Fibroblast of the aortic adventitia (primary cell): ENCODE data around the gene C14orf93. TPM values are rescaled to one million over a fixed set of nuclear protein-coding genes. Genes with fewer than 3 reads are reported as not detected.

Source experiments
- DNase-seq: peaks from one replicate; pipeline ENCODE4 v3.0.0-alpha.2; 2010; ENCODE audit warnings: low read depth
- H3K4me3 ChIP-seq: 2 replicates; pipeline ENCODE4 v1.5.1; 2011; ENCODE audit warnings: low read depth, mild to moderate bottlenecking, control low read depth, low read length, moderate library complexity
- total RNA-seq: library from RNA; depleted of rRNA; stranded (reverse); fragments of >200 nt; gene quantifications from 2 replicates; pipeline ENCODE4 v1.2.3, GENCODE V29; 2012; ENCODE audit warnings: low replicate concordance
- TF ChIP-seq, protein P1 (sequence below): IDR thresholded peaks from 2 replicates; pipeline ENCODE4 v1.5.1; 2011; ENCODE audit warnings: mild to moderate bottlenecking, low read length, control low read depth, inconsistent platforms; ENCODE audit not compliant: insufficient read depth

Gene C14orf93
- 7.0 and 8.1 TPM in 2 replicates for total RNA-seq

GRCh38 chr14:23009939-23010726 is at the start of gene C14orf93:
TSS of gene C14orf93 (minus strand) at chr14:23010143. CDS start at chr14:22999023, 11,120 bp downstream.
- TF ChIP-seq, protein P1, sequence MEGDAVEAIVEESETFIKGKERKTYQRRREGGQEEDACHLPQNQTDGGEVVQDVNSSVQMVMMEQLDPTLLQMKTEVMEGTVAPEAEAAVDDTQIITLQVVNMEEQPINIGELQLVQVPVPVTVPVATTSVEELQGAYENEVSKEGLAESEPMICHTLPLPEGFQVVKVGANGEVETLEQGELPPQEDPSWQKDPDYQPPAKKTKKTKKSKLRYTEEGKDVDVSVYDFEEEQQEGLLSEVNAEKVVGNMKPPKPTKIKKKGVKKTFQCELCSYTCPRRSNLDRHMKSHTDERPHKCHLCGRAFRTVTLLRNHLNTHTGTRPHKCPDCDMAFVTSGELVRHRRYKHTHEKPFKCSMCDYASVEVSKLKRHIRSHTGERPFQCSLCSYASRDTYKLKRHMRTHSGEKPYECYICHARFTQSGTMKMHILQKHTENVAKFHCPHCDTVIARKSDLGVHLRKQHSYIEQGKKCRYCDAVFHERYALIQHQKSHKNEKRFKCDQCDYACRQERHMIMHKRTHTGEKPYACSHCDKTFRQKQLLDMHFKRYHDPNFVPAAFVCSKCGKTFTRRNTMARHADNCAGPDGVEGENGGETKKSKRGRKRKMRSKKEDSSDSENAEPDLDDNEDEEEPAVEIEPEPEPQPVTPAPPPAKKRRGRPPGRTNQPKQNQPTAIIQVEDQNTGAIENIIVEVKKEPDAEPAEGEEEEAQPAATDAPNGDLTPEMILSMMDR: no peak
- peak within 1 kb of the TSS; percentile 61 for H3K4me3 ChIP-seq
- DNase-seq: peak; percentile 50

- H3K4me3 ChIP-seq: no peak overlapping the region
- TF ChIP-seq, protein P1: no peak
- no peak for DNase-seq
Measured at GRCh38 chr14:23058654-23059504, 48.9 kb upstream of the C14orf93 start.

DNA sequence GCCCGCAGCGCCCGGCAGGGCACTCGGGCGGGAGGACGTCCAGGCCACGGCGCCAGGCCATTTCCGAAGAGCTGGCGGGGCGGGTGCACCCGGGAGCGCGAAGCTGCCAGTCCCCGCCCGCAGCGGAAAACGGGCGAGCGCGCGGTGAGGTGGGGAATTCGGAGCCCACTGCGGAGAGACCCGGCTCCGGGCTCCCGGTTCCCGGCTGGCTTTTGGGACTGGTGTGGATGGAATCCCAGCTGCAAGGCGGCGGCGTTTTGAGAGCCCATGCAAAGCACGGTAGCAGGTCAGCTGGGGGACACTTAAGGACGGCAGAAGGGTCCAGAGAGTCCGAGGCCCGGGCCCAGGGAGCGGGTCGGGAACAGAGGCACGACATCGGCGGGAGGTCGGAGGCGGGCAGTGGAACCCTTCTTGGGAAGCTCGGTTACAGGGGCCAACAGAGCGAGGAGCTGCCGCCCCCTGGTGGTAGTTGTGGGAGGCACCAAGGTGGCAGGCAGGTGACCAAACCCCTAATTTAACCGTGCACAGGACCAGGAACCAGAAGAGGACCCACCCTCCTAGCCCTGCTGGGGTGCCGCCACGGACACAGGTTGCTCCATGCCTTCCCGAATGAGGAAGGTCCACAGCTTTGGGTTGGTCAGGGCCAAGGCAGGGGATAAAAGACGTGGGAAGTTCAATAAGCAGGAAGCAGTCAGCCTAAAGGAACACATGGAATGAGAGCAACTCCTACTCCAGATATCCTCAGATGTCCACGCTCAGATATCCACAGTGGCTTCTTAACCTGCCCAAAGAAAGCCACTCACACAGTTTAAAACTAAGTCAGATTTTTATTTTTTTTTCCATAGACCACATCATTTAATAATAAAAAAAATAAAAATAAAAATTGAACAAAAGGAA is 48.1 kb upstream of the C14orf93 start:
- peak overlapping the region; percentile 60 for H3K4me3 ChIP-seq
- DNase-seq: peak; percentile 80
- TF ChIP-seq, protein P1: peak; percentile 94

GRCh38 chr14:23056956-23057756 is 47.2 kb upstream of the C14orf93 start, which contains the start of gene CDH24:
TSS of gene CDH24 (minus strand) at chr14:23057520. CDS start at chr14:23055733, 1,787 bp downstream.
- peak within 1 kb of the TSS; percentile 60 for H3K4me3 ChIP-seq
- TF ChIP-seq, protein P1: no peak
- DNase-seq: peak; percentile 42

DNA sequence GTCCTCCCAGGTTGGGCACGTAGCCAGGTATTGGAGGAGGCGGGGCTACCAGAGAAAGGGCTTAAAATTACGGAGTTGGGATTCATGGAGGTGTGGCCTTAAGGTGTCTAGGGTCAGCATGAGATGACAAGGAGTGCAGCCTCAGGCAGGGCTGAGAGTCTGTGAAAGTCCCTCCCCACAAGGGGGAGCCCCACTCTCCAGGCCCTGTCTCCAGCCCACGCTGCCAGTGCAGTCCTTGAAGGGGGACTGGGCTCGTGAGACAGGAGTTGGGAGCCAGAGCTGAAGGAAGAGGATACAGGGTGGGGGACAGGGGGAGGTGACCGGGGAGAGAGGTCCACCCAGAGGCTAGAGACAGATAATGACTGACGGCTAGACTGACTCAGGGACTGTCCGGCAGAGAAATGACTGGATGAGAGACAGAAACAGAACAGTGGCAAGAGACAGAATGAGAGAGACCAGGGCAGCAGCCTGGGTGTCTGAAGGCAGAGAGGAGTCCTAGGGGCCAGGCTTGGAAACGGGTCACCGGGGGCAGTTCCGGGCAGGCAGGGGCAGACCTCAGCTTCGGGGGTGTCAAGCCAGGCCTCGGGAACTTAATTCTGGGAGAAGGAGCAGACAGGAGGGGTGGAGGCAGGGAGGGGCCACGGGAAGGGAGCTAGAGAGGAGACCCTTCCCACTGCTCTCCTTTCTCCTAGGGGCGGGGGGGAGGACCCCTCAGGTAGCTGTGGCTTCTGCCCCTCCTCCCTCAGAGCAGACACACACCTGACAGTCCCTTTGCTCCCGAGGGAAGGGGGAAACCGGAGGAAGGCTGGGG is 46.4 kb upstream of the C14orf93 start:
- peak; percentile 51 for DNase-seq

More for the DNA sequence above, 46.4 kb upstream of the C14orf93 start:
- TF ChIP-seq, protein P1: peak; percentile 78
- H3K4me3 ChIP-seq: peak overlapping the region; percentile 60
